ENCODE results near the gene SAMD3.

- no peak for TF ChIP-seq CTCF (IDR thresholded peaks at IDR 0.05; ENCODE audit: extremely low read depth in 1 of 2, insufficient read depth in 1 of 2, low read depth in 1 of 2, low read length in 2 of 2)
- TF ChIP-seq POLR2A (IDR thresholded peaks at IDR 0.05; ENCODE audit: low read depth, low read length): no peak
- no peak for TF ChIP-seq POLR2AphosphoS5 (IDR thresholded peaks at IDR 0.05; ENCODE audit: insufficient read depth, low read depth, low read length)
- no peak for TF ChIP-seq EZH2 (IDR thresholded peaks at IDR 0.05; ENCODE audit: borderline replicate concordance, low read depth, low read length, severe bottlenecking)
- no peak for TF ChIP-seq MAX (IDR thresholded peaks at IDR 0.05; ENCODE audit: insufficient read depth, insufficient read length)
- TF ChIP-seq FOS (IDR thresholded peaks at IDR 0.05; ENCODE audit: borderline replicate concordance, insufficient read depth, low read length): no peak
- TF ChIP-seq MYC (IDR thresholded peaks at IDR 0.05; ENCODE audit: low read depth, low read length): no peak
Measured at GRCh38 chr6:130259140-130259539, 36.4 kb upstream of the SAMD3 start.

Data from endothelial cell of umbilical vein (primary cell).